A549 (cell line): ENCODE measurements around the gene FCHO2.

ENCODE experiments used
- CTCF ChIP-seq: fragments of >200 bp; sonication (Bioruptor Twin); formaldehyde crosslinking; IDR thresholded peaks from 3 replicates; pipeline ENCODE4 v1.5.1; 2016
- ELK1 ChIP-seq: fragments of 150-350 bp; IDR thresholded peaks from 2 replicates; pipeline ENCODE4 v1.6.1; 2014; ENCODE audit warnings: low read depth, mild to moderate bottlenecking, low read length
- EP300 ChIP-seq, 2 experiments: fragments of >200 bp; sonication (Bioruptor Twin); formaldehyde crosslinking; IDR thresholded peaks; 2 replicates in 1 of 2; 3 replicates in 1 of 2; pipeline ENCODE4 v1.6.1; 2016 to 2017
- HEYL ChIP-seq: fragments of 250-450 bp; sonication (Bioruptor Pico); IDR thresholded peaks from 2 replicates; pipeline ENCODE4 v1.8.0; 2021; ENCODE audit warnings: mild to moderate bottlenecking, moderate library complexity
- JUN ChIP-seq, 2 experiments: fragments of >200 bp; sonication (Bioruptor Twin); formaldehyde crosslinking; IDR thresholded peaks; 2 replicates in 1 of 2; 3 replicates in 1 of 2; pipeline ENCODE4 v1.6.1; 2016 to 2017
- MAX ChIP-seq: IDR thresholded peaks from 2 replicates; pipeline ENCODE4 v1.6.1; 2012
- MYC ChIP-seq: IDR thresholded peaks from 2 replicates; pipeline ENCODE4 v1.6.1; 2012; ENCODE audit warnings: mild to moderate bottlenecking, inconsistent platforms, low read length, improper control_type of control experiment, borderline replicate concordance
- NFE2L2 ChIP-seq: fragments of 150-350 bp; conservative IDR thresholded peaks from 2 replicates; pipeline ENCODE4 v1.6.1; 2014; ENCODE audit warnings: low read length
- POLR2A ChIP-seq: IDR thresholded peaks from 2 replicates; pipeline ENCODE4 v1.6.1; 2012; ENCODE audit warnings: mild to moderate bottlenecking, low read length
- POLR2AphosphoS2 ChIP-seq: conservative IDR thresholded peaks from 2 replicates; pipeline ENCODE4 v1.6.1; 2012; ENCODE audit warnings: low read length, improper control_type of control experiment, inconsistent platforms
- RCOR1 ChIP-seq: fragments of 150-350 bp; IDR thresholded peaks from 2 replicates; pipeline ENCODE4 v1.6.1; 2014; ENCODE audit warnings: antibody characterized with exemption, low read length, low read depth
- REST ChIP-seq: fragments of 200-600 bp; sonication (generic); IDR thresholded peaks from 2 replicates; pipeline ENCODE4 v1.6.1; 2016; ENCODE audit warnings: antibody characterized with exemption, mild to moderate bottlenecking, moderate library complexity
- SMC3 ChIP-seq: fragments of >200 bp; sonication (Bioruptor Twin); formaldehyde crosslinking; IDR thresholded peaks from 3 replicates; pipeline ENCODE4 v1.6.1; 2018; ENCODE audit warnings: inconsistent platforms
- ZNF302 ChIP-seq: fragments of 250-450 bp; sonication (Bioruptor Pico); IDR thresholded peaks from 2 replicates; pipeline ENCODE4 v1.9.0; 2021; ENCODE audit warnings: inconsistent platforms, mild to moderate bottlenecking, moderate library complexity

- TF ChIP-seq CTCF (no peak), REST (no peak), MAX (no peak), POLR2AphosphoS2 (no peak), ZNF302 (CRISPR knock-in tag) (no peak), RCOR1 (no peak), HEYL (CRISPR knock-in tag) (no peak), EP300 (IDR thresholded peaks at IDR 0.05) (no peak), MYC (no peak), ELK1 (no peak), NFE2L2 (no peak), SMC3 (no peak), JUN (IDR thresholded peaks at IDR 0.05) (no peak), POLR2A (no peak)
Measured at GRCh38 chr5:72957337-72957736, 1.5 kb downstream of the FCHO2 start.
